ENCODE data around the gene ASAP3.

The ASAP3 gene

GRCh38 chr1:23442751-23443150 lies 41.2 kb downstream of the ASAP3 start:
- DNase-seq (ENCODE audit: low read depth, low spot score), result no peak
- Histone ChIP-seq H3K36me3 (ENCODE audit: insufficient read depth, low read length) (no peaks in the 10 kb centered on the region), H3K4me3 (no peak overlapping the region), H3K27ac (no peak overlapping the region), H3K9ac (ENCODE audit: insufficient read length) (no peak overlapping the region), H3K9me3 (ENCODE audit: low read depth, low read length) (no peaks in the 10 kb centered on the region)
- TF ChIP-seq EZH2 (IDR thresholded peaks at IDR 0.05), result no peak
- no peak for TF ChIP-seq POLR2AphosphoS5 (IDR thresholded peaks at IDR 0.05; ENCODE audit: borderline replicate concordance, low read depth, low read length)
- TF ChIP-seq FOXP2 (optimal IDR thresholded peaks at IDR 0.05; ENCODE audit: control extremely low read depth, extremely low read length, insufficient read depth), result no peak

GRCh38 chr1:23441446-23442148 lies 42.4 kb downstream of the ASAP3 start:
- no peaks in the 10 kb centered on the region for H3K36me3 ChIP-seq (ENCODE audit: insufficient read depth, low read length)
- no peak for DNase-seq (ENCODE audit: low read depth, low spot score)
- H3K27ac ChIP-seq, result no peak overlapping the region
- no peak overlapping the region for H3K9ac ChIP-seq (ENCODE audit: insufficient read length)
- H3K4me3 ChIP-seq, result no peak overlapping the region
- no peaks in the 10 kb centered on the region for H3K9me3 ChIP-seq (ENCODE audit: low read depth, low read length)
- TF ChIP-seq POLR2AphosphoS5 (IDR thresholded peaks at IDR 0.05; ENCODE audit: borderline replicate concordance, low read depth, low read length) (no peak), EZH2 (IDR thresholded peaks at IDR 0.05) (no peak), FOXP2 (optimal IDR thresholded peaks at IDR 0.05; ENCODE audit: control extremely low read depth, extremely low read length, insufficient read depth) (no peak)

- no peak for DNase-seq (ENCODE audit: low read depth, low spot score)
- TF ChIP-seq FOXP2 (optimal IDR thresholded peaks at IDR 0.05; ENCODE audit: control extremely low read depth, extremely low read length, insufficient read depth) (no peak), POLR2AphosphoS5 (IDR thresholded peaks at IDR 0.05; ENCODE audit: borderline replicate concordance, low read depth, low read length) (no peak), EZH2 (IDR thresholded peaks at IDR 0.05) (no peak)
- Histone ChIP-seq H3K9me3 (ENCODE audit: low read depth, low read length) (no peaks in the 10 kb centered on the region), H3K27ac (no peak overlapping the region), H3K4me3 (no peak overlapping the region), H3K36me3 (ENCODE audit: insufficient read depth, low read length) (no peaks in the 10 kb centered on the region; the same call in 1 of the 2 replicates), H3K9ac (ENCODE audit: insufficient read length) (no peak overlapping the region)
Observed at GRCh38 chr1:23438545-23438944, 45.4 kb downstream of the ASAP3 start.

GRCh38 chr1:23437355-23437664 lies 46.7 kb downstream of the ASAP3 start:
- no peak overlapping the region for H3K27ac ChIP-seq
- no peak for DNase-seq (ENCODE audit: low read depth, low spot score)
- no peak overlapping the region for H3K4me3 ChIP-seq
- H3K9me3 ChIP-seq (ENCODE audit: low read depth, low read length), result no peaks in the 10 kb centered on the region
- no peak for TF ChIP-seq FOXP2 (optimal IDR thresholded peaks at IDR 0.05; ENCODE audit: control extremely low read depth, extremely low read length, insufficient read depth)
- TF ChIP-seq POLR2AphosphoS5 (IDR thresholded peaks at IDR 0.05; ENCODE audit: borderline replicate concordance, low read depth, low read length), result no peak
- no peak for TF ChIP-seq EZH2 (IDR thresholded peaks at IDR 0.05)
- no peaks in the 10 kb centered on the region; the same call in 1 of the 2 replicates for H3K36me3 ChIP-seq (ENCODE audit: insufficient read depth, low read length)
- H3K9ac ChIP-seq (ENCODE audit: insufficient read length), result no peak overlapping the region

GRCh38 chr1:23436520-23437354 lies 47.2 kb downstream of the ASAP3 start:
- no peak for DNase-seq (ENCODE audit: low read depth, low spot score)
- H3K27ac ChIP-seq, result no peak overlapping the region

GRCh38 chr1:23434260-23434775 lies 49.7 kb downstream of the ASAP3 start:
- peaks cover 3% of the 10 kb centered on the region; the same call in 1 of the 2 replicates for H3K36me3 ChIP-seq (ENCODE audit: insufficient read depth, low read length)
- DNase-seq (ENCODE audit: low read depth, low spot score), result no peak
- TF ChIP-seq EZH2 (IDR thresholded peaks at IDR 0.05), result no peak
- no peak for TF ChIP-seq POLR2AphosphoS5 (IDR thresholded peaks at IDR 0.05; ENCODE audit: borderline replicate concordance, low read depth, low read length)
- TF ChIP-seq FOXP2 (optimal IDR thresholded peaks at IDR 0.05; ENCODE audit: control extremely low read depth, extremely low read length, insufficient read depth), result no peak
- H3K27ac ChIP-seq, result no peak overlapping the region
- no peak overlapping the region for H3K4me3 ChIP-seq
- no peaks in the 10 kb centered on the region for H3K9me3 ChIP-seq (ENCODE audit: low read depth, low read length)
- H3K9ac ChIP-seq (ENCODE audit: insufficient read length), result no peak overlapping the region

More at GRCh38 chr1:23436520-23437354, 47.2 kb downstream of the ASAP3 start:
- Histone ChIP-seq H3K4me3 (no peak overlapping the region), H3K9me3 (ENCODE audit: low read depth, low read length) (no peaks in the 10 kb centered on the region), H3K36me3 (ENCODE audit: insufficient read depth, low read length) (no peaks in the 10 kb centered on the region; the same call in 1 of the 2 replicates), H3K9ac (ENCODE audit: insufficient read length) (no peak overlapping the region)
- TF ChIP-seq POLR2AphosphoS5 (IDR thresholded peaks at IDR 0.05; ENCODE audit: borderline replicate concordance, low read depth, low read length) (no peak), EZH2 (IDR thresholded peaks at IDR 0.05) (no peak), FOXP2 (optimal IDR thresholded peaks at IDR 0.05; ENCODE audit: control extremely low read depth, extremely low read length, insufficient read depth) (no peak)

- Histone ChIP-seq H3K9ac (ENCODE audit: insufficient read length) (no peak overlapping the region), H3K27ac (no peak overlapping the region), H3K36me3 (ENCODE audit: insufficient read depth, low read length) (peaks cover 3% of the 10 kb centered on the region; the same call in 1 of the 2 replicates), H3K9me3 (ENCODE audit: low read depth, low read length) (no peaks in the 10 kb centered on the region), H3K4me3 (no peak overlapping the region)
- no peak for TF ChIP-seq EZH2 (IDR thresholded peaks at IDR 0.05)
- TF ChIP-seq FOXP2 (optimal IDR thresholded peaks at IDR 0.05; ENCODE audit: control extremely low read depth, extremely low read length, insufficient read depth), result no peak
- DNase-seq (ENCODE audit: low read depth, low spot score), result no peak
Observed at GRCh38 chr1:23433122-23433521, 50.9 kb downstream of the ASAP3 start.

- Histone ChIP-seq H3K27ac (no peak overlapping the region), H3K36me3 (ENCODE audit: insufficient read depth, low read length) (peaks cover 3% of the 10 kb centered on the region; the same call in 1 of the 2 replicates), H3K9me3 (ENCODE audit: low read depth, low read length) (no peaks in the 10 kb centered on the region), H3K9ac (ENCODE audit: insufficient read length) (no peak overlapping the region), H3K4me3 (no peak overlapping the region)
- no peak for DNase-seq (ENCODE audit: low read depth, low spot score)
- TF ChIP-seq POLR2AphosphoS5 (IDR thresholded peaks at IDR 0.05; ENCODE audit: borderline replicate concordance, low read depth, low read length) (no peak), FOXP2 (optimal IDR thresholded peaks at IDR 0.05; ENCODE audit: control extremely low read depth, extremely low read length, insufficient read depth) (no peak)
Observed at GRCh38 chr1:23431431-23431830, 52.5 kb downstream of the ASAP3 start.

Measured in SK-N-MC (cell line).